HG03460 (cell line): ENCODE measurements around the gene ESRRA.

Source experiments
- ATAC-seq: cut with Tn5 transposase; IDR thresholded peaks from one replicate; pipeline ENCODE4 v1.9.1; 2021; ENCODE audit not compliant: unreplicated experiment

The ESRRA gene

GRCh38 chr11:64305075-64305690 lies at the start of gene ESRRA:
TSS of gene ESRRA (plus strand) at chr11:64305524. CDS start at chr11:64307180, 1,656 bp downstream.
- ATAC-seq, result peak; percentile 68

GRCh38 chr11:64256300-64256699 lies 49.0 kb upstream of the ESRRA start:
- ATAC-seq, result no peak

GRCh38 chr11:64258356-64258755 lies 47.0 kb upstream of the ESRRA start:
- ATAC-seq, result no peak

GRCh38 chr11:64258946-64259532 lies 46.3 kb upstream of the ESRRA start:
- ATAC-seq, result no peak

- ATAC-seq, result no peak
These were observed 45.7 kb upstream of the ESRRA start for GRCh38 chr11:64259533-64260067.

GRCh38 chr11:64260147-64260708 lies 45.1 kb upstream of the ESRRA start:
- no peak for ATAC-seq

GRCh38 chr11:64261556-64262080 lies 43.7 kb upstream of the ESRRA start:
- no peak for ATAC-seq

GRCh38 chr11:64262271-64263002 lies 42.9 kb upstream of the ESRRA start:
- no peak for ATAC-seq

GRCh38 chr11:64263021-64263946 lies 42.0 kb upstream of the ESRRA start:
- no peak for ATAC-seq

GRCh38 chr11:64263947-64264317 lies 41.4 kb upstream of the ESRRA start:
- ATAC-seq, result no peak

GRCh38 chr11:64264371-64264852 lies 40.9 kb upstream of the ESRRA start:
- ATAC-seq, result no peak

GRCh38 chr11:64265176-64266160 lies 39.9 kb upstream of the ESRRA start:
- no peak for ATAC-seq

- ATAC-seq, result no peak
These were observed 39.0 kb upstream of the ESRRA start for GRCh38 chr11:64266339-64266738.

- ATAC-seq, result no peak
These were observed 37.9 kb upstream of the ESRRA start for GRCh38 chr11:64267207-64267945.

- no peak for ATAC-seq
These were observed 37.1 kb upstream of the ESRRA start for GRCh38 chr11:64268025-64268892.

- peak; percentile 11 for ATAC-seq
These were observed 36.3 kb upstream of the ESRRA start for GRCh38 chr11:64268893-64269539.
